ENCODE results near the gene SPATA13. TPM values are rescaled to one million over a fixed set of nuclear protein-coding genes. Genes with fewer than 3 reads are reported as not detected.

The SPATA13 gene
- total RNA-seq, 4 donors from 2014 or later: 8.1 to 17.0 (median 10.7) TPM

- TF ChIP-seq CTCF (IDR thresholded peaks at IDR 0.05; ENCODE audit: low read depth): no peak
Observed at GRCh38 chr13:24161010-24161775, 673 bp downstream of the SPATA13 start.

GRCh38 chr13:24161980-24162525 is 1.5 kb downstream of the SPATA13 start:
- TF ChIP-seq CTCF (IDR thresholded peaks at IDR 0.05; ENCODE audit: low read depth): no peak

- no peak for TF ChIP-seq CTCF (IDR thresholded peaks at IDR 0.05; ENCODE audit: low read depth)
Observed at GRCh38 chr13:24162604-24163003, 2.1 kb downstream of the SPATA13 start.

- no peak for TF ChIP-seq CTCF (IDR thresholded peaks at IDR 0.05; ENCODE audit: low read depth)
Observed at GRCh38 chr13:24165746-24166145, 5.2 kb downstream of the SPATA13 start.

- TF ChIP-seq CTCF (IDR thresholded peaks at IDR 0.05; ENCODE audit: low read depth): no peak
Observed at GRCh38 chr13:24166561-24166960, 6.0 kb downstream of the SPATA13 start.

GRCh38 chr13:24167666-24168391 is 7.3 kb downstream of the SPATA13 start:
- no peak for TF ChIP-seq CTCF (IDR thresholded peaks at IDR 0.05; ENCODE audit: low read depth)

- TF ChIP-seq CTCF (IDR thresholded peaks at IDR 0.05; ENCODE audit: low read depth): no peak
Observed at GRCh38 chr13:24168392-24168750, 7.9 kb downstream of the SPATA13 start.
